LoVo (cell line): ENCODE results near the gene PPP1R10.
"Not testable (repeated sequence)": the region's sequence is repeated elsewhere in the genome, so short reads cannot be mapped to it uniquely, and the experiment has no call there.

Source experiments
- DNase-seq: peaks from one replicate; pipeline ENCODE4 v3.0.0-alpha.2; 2016; ENCODE audit warnings: low spot score

The PPP1R10 gene

GRCh38 chr6:30616811-30617564, at the start of gene PPP1R10:
Gene PPP1R10, minus strand, starts transcription at chr6:30617243. Its CDS starts 7,299 bp downstream, at chr6:30609944.
- peak; percentile 100 for DNase-seq

GRCh38 chr6:30666300-30666699, 49.3 kb upstream of the PPP1R10 start:
- not testable (repeated sequence) for DNase-seq

DNA sequence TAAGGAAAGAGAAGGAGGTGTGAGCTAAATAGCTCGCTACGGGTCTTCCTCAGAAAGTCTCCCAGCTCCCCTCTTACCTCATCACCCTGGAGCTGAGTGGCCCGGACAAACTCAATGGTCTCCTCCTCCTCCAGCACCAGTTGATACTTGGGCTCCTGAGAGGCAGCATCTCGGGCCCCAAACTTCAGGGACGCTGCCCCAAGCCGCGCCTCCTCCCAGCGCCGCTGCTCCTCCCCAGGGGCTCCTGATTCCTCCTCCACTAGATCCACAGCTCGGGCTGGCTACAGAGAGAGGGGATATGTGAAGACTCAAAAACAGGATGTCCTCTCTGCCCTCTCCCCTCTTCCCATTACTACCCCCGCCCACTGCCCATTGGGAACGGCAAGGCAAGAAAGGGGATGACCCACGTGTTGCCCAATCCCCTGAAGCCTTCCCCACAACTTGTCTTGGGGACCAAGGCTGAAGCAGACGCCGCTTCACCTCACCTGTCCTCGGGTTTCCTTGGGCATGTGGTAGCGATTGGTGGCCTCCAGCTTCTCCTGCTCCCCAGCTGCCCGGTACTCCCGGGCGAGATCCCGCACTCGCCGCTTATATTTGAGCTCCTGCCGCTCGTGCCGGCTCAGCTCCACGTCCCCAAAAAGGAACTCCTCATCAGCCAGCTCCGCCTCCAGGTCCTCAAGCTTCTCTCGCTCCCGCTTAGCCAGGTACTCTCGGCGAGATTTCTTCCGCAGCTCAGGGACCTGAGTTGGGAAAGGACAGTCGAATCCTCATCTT, 48.1 kb upstream of the PPP1R10 start:
- no peak for DNase-seq

GRCh38 chr6:30657922-30658321, 40.9 kb upstream of the PPP1R10 start:
- DNase-seq: not testable (repeated sequence)

DNA sequence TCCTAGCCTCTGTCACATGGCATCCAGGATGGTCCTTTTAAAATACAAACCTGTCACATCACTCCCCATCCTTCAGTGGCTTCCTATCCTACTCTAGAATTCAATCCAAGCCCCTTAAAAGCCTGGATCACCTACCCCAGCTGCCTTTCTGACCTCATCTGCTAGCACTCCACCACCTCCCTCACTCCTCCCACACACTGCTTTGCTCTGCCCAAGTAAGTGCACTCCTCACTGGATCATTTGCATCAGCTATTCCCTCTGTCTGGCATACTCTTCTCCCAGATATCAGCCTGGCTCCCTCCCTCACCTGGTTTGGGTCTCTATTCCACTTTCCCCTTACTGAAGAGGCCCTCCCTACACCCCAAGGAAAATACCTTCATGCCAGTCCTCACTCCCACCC, 40.4 kb upstream of the PPP1R10 start:
- DNase-seq: no peak

DNA sequence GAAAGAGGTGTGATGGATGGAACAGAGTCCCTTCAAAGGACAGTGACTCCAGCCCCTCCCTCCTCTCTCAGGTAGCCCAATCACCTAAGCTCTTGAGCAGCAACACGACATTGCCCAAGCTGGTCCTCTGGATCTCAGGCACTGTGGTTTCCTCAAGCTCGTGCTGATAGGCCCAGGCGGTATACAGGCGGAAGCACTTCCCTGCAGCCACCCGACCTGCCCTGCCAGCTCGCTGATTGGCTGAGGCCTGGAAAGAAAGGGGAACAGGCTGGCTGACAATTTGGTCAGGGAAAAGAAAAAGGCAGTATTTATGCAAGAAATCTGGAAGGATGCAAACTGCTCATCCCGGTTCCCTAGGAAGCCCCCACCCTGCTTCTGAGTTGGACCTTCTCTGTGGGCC, 39.5 kb upstream of the PPP1R10 start:
- no peak for DNase-seq

DNA sequence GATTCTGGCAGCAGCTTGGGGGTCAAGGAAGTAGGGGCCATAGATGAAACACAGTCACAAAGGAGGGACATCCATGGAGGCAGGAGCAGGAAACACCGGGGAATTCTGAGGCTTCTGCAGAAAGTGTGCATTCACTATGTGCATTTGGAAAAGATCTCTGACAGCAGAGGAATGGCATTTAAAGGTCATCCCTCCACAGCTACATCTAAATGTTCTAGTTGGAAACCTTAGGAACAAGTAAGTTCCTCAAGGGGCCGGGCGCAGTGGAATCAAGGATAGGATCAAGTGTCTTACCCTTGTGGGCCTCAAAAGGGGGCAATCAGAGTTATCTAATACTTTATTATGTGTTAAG, 38.7 kb upstream of the PPP1R10 start:
- DNase-seq: no peak

GRCh38 chr6:30654798-30655742, 38.0 kb upstream of the PPP1R10 start:
- no peak for DNase-seq

- DNase-seq: no peak
These were observed 34.1 kb upstream of the PPP1R10 start for GRCh38 chr6:30651143-30651542.

DNA sequence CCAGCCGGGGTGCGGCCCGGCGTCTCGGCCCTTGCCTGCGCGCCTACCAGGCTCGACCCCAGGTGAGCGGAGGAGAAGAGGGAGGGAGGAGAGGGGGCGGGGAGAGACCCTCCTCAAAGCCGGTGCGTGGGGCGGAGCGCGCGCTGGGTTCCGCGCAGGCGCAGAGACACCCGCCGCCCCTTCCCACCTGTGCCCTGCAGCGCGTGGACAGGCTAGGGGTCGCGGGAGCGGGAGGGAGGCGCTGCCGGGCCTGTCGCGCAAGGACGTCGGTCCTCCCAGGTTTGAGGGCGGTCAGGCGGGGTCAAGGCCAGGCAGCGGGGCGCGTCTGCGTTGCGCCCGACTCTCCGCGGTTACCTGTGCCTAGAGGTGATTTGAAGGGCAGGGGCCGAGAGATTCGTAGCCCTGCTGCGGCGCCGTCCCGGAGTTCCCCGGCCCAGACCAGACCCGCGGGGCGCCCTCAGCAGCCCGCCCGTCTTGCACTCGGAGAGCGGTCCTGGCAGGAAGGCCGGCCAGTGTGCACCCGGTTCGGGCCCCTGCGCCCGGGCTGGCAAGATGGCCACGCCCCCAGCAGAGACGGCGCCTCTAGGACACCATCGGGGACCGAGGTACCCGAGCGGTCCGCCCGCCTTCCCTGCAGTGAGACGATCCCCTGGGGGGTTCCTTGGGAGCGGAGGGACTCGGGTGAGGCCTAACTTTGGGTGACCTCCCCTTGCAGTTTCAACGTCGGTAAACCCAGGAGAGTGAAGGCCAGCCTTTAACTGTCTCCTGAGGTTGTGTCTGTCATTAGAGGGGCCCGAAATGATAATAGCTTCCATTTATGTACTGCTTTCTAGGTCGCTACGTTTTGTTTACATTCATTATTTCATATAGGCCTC, 30.4 kb upstream of the PPP1R10 start:
- peak; percentile 69 for DNase-seq

- DNase-seq: peak; percentile 93
These were observed 29.6 kb upstream of the PPP1R10 start, which contains the start of gene C6orf136 for GRCh38 chr6:30646450-30647241. Gene C6orf136, plus strand, starts transcription at chr6:30647133. Its CDS starts 99 bp downstream, at chr6:30647232.

GRCh38 chr6:30645989-30646388, 28.9 kb upstream of the PPP1R10 start:
- DNase-seq: no peak

DNA sequence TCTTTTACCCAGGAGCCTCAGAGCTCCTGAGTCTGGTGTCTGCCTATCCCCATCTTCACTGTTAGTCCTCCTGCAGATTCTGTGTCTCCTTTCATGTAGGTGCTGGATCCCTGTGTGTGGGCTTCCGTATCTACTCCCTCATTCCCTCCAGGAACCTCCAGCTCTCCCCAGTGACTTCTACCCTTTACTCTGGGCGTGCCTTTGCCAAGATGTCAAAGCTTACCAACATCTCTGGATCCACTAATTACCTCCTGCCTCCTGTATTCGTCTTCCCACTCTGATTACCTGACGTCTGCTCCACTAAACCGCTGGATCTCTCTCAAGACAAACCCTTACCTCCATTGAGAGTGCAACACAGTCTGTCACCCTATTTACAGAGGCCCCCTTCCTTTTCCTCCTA, 27.7 kb upstream of the PPP1R10 start:
- no peak for DNase-seq

GRCh38 chr6:30643656-30644055, 26.6 kb upstream of the PPP1R10 start:
- no peak for DNase-seq

DNA sequence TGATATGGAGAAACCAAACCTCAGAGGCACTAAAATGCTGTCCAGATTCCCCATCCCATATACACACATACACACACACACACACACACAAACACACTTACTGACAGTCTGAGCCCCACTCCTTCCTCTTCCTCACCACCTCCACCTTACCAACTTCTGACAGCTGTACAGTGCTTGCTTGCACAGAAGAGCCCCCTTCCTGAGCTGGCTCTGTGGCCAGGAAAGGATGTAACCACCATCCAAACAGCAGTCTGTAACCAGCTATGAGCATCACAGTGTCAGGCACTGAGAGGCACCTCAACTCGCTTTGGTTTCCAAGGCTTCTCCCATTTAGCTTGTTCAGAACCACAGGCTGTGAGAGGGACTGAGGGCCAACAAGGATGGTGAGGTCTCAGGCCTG, 24.0 kb upstream of the PPP1R10 start:
- no peak for DNase-seq

- no peak for DNase-seq
These were observed 23.4 kb upstream of the PPP1R10 start for GRCh38 chr6:30640481-30640880.

GRCh38 chr6:30635834-30636233, 18.8 kb upstream of the PPP1R10 start:
- DNase-seq: no peak

GRCh38 chr6:30626484-30627366, 9.7 kb upstream of the PPP1R10 start, which contains the start of gene ATAT1:
Gene ATAT1, plus strand, starts transcription at chr6:30626874.
- DNase-seq: peak; percentile 87

DNA sequence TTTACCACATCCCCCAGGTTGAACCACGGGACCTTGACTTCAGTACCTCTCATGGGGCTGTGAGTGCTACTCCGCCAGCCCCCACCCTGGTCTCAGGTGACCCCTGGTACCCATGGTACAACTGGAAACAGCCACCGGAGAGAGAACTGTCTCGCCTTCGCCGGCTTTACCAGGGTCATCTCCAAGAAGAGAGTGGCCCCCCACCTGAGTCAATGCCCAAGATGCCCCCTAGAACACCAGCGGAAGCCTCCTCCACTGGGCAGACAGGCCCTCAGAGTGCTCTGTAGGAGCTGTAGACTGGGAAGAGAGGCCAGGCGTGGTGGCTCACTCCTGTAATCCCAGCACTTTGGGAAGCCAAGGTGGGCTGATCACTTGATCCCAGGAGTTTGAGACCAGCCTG, 8.5 kb upstream of the PPP1R10 start:
- DNase-seq: no peak
